Measurements from ENCODE around the gene HLCS.

DNA sequence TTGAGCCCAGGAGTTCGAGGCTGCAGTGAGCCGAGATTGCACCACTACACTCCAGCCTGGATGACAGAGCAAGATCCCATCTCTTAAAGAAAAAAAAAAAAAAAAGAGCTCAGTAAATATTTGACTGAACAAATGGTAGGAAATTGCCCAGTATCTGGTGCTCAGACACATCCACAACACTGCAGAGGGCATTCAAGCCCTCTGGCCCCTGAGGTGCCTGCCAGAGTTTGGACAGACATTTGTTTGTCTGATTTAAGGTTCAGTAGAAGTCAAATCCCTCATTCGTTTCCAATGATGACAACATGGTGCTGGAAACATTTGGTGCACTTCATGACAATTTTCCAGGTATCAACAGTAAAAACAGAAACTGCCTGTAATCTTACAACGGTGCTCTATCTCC is 86.6 kb downstream of the HLCS start:
- TF ChIP-seq, protein P1, sequence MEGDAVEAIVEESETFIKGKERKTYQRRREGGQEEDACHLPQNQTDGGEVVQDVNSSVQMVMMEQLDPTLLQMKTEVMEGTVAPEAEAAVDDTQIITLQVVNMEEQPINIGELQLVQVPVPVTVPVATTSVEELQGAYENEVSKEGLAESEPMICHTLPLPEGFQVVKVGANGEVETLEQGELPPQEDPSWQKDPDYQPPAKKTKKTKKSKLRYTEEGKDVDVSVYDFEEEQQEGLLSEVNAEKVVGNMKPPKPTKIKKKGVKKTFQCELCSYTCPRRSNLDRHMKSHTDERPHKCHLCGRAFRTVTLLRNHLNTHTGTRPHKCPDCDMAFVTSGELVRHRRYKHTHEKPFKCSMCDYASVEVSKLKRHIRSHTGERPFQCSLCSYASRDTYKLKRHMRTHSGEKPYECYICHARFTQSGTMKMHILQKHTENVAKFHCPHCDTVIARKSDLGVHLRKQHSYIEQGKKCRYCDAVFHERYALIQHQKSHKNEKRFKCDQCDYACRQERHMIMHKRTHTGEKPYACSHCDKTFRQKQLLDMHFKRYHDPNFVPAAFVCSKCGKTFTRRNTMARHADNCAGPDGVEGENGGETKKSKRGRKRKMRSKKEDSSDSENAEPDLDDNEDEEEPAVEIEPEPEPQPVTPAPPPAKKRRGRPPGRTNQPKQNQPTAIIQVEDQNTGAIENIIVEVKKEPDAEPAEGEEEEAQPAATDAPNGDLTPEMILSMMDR (conservative IDR thresholded peaks at IDR 0.05; ENCODE audit: low read depth, low read length), result no peak
- no peak for TF ChIP-seq POLR2A (IDR thresholded peaks at IDR 0.05; ENCODE audit: low read depth, low read length)
- no peak for TF ChIP-seq RAD21 (IDR thresholded peaks at IDR 0.05; ENCODE audit: low read length)
- TF ChIP-seq MAFK (IDR thresholded peaks at IDR 0.05; ENCODE audit: low read depth, low read length), result no peak
- no peak for TF ChIP-seq BHLHE40 (IDR thresholded peaks at IDR 0.05; ENCODE audit: low read depth, low read length)

Data from IMR-90 (cell line).